ENCODE data around the gene GMFB. TPM values are rescaled to one million over a fixed set of nuclear protein-coding genes. Genes with fewer than 3 reads are reported as not detected.
"Not testable (repeated sequence)": the region's sequence is repeated elsewhere in the genome, so short reads cannot be mapped to it uniquely, and the experiment has no call there.

GMFB gene
- total RNA-seq, 2 donors from 2014 or later: 21.4 to 29.0 TPM

- no peaks in the 10 kb centered on the region for H3K36me3 Mint-ChIP-seq
- DNase-seq (ENCODE audit: low spot score in 2 of 2): no peak
- H3K27ac Mint-ChIP-seq: no peak overlapping the region
- ATAC-seq: no peak
- no peaks in the 10 kb centered on the region for H3K9me3 Mint-ChIP-seq
These were observed 36.8 kb downstream of the GMFB start for GRCh38 chr14:54451961-54452360.

GRCh38 chr14:54451121-54451601 is 37.6 kb downstream of the GMFB start:
- Mint-ChIP-seq H3K27ac (no peak overlapping the region), H3K36me3 (no peaks in the 10 kb centered on the region), H3K9me3 (no peaks in the 10 kb centered on the region)
- no peak for DNase-seq (ENCODE audit: low spot score in 2 of 2)
- ATAC-seq: no peak

GRCh38 chr14:54450535-54450934 is 38.2 kb downstream of the GMFB start:
- H3K27ac Mint-ChIP-seq: no peak overlapping the region
- ATAC-seq: peak; percentile 75 to 78
- DNase-seq (ENCODE audit: low spot score in 2 of 2): no peak
- H3K9me3 Mint-ChIP-seq: no peaks in the 10 kb centered on the region
- no peaks in the 10 kb centered on the region for H3K36me3 Mint-ChIP-seq

DNA sequence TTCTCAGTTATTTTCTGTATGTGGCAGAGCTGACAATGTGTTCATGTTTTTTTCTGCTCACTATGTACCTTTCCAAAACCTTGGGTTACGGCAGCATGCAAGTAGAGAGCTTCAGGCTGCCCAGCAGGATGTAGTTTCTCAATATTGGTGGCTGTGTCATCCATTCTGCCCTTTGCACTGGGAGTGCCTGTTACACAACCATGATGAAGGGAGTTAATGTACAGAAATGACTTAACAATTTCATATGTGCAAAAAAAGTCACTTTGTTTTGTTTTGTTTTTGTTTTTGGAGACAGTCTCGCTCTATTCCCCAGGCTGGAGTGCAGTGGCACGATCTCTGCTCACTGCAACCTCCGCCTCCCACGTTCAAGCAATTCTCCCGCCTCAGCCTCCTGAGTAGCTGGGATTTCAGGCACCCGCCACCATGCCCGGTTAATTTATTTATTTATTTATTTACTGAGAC is 41.5 kb downstream of the GMFB start:
- Mint-ChIP-seq H3K27ac (no peak overlapping the region), H3K9me3 (no peaks in the 10 kb centered on the region), H3K36me3 (no peaks in the 10 kb centered on the region)
- DNase-seq (ENCODE audit: low spot score in 2 of 2) (no peak), ATAC-seq (peak; percentile 50 to 64)

DNA sequence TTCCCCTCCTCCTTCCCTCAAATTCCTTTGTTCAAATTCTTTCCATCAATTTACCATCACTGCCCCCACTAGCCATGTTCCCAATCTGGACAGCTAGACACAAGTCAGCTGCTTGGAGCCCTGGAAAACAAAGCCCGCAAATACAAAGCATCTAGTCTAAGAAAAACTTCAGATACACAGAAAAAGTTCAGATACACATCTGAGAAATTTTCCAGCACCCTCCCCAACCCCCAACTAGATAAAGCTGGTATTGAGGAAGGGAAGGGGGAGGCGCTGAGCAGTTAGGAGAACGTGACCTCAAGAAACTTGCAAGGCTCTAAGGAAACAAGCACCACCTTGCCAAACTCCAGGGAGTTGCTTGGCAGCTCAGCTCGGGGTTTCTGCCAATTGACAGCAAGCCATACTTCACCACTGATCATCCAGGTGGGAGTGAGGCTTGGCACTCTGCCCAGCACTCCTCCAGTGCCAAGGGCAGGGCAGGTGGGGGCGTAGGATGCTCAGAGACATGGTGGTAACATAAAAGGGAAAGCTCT is 42.6 kb downstream of the GMFB start:
- no peak for ATAC-seq
- Mint-ChIP-seq H3K36me3 (peaks cover 0 to 4% of the 10 kb centered on the region in 2 donors), H3K9me3 (no peaks in the 10 kb centered on the region), H3K27ac (no peak overlapping the region)
- no peak for DNase-seq (ENCODE audit: low spot score in 2 of 2)

DNA sequence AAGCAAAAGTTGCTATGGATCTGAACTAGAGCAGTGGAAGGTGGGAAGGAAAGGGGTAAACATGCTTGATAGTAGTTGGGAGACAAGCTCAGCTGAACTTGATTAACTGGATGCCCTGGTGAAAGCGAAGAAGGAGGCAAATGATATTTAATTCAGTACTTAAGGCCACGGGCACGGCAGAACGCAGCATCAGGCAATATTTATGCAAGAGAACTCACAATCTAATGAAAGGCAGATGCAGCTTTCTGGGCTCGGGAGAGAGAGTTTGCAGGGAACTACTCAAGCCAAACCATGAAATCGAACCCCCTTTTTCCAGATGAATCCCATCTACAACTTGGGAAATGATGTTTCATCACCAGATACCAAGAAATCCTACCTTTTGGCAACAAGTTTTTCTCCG is 44.1 kb downstream of the GMFB start:
- Mint-ChIP-seq H3K9me3 (no peaks in the 10 kb centered on the region), H3K36me3 (peaks cover 10 to 11% of the 10 kb centered on the region in 2 donors), H3K27ac (no peak overlapping the region)
- DNase-seq (ENCODE audit: low spot score in 2 of 2) (no peak), ATAC-seq (no peak)

GRCh38 chr14:54443981-54444380 is 44.8 kb downstream of the GMFB start:
- ATAC-seq: no peak
- no peak overlapping the region for H3K27ac Mint-ChIP-seq
- DNase-seq (ENCODE audit: low spot score in 2 of 2): no peak
- H3K9me3 Mint-ChIP-seq: no peaks in the 10 kb centered on the region
- H3K36me3 Mint-ChIP-seq: peaks cover 10 to 11% of the 10 kb centered on the region in 2 donors

DNA sequence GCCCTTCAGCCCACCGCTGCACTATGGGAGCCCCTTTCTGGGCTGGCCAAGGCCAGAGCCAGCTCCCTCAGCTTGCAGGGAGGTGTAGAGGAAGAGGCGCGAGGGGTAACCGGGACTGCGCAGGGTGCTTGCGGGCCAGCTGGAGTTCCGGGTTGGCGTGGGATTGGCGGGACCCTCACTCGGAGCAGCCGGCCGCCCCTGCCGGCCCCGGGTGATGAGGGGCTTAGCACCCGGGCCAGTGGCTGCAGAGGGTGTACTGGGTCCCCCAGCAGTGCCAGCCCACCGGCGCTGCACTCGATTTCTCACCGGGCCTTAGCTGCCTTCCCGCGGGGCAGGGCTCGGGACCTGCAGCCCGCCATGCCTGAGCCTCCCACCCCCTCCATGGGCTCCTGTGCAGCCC is 45.8 kb downstream of the GMFB start:
- DNase-seq (ENCODE audit: low spot score in 2 of 2); ATAC-seq; H3K27ac Mint-ChIP-seq; H3K9me3 Mint-ChIP-seq: not testable (repeated sequence)
- peaks cover 11 to 17% of the 10 kb centered on the region in 2 donors for H3K36me3 Mint-ChIP-seq

GRCh38 chr14:54440873-54441868 is 47.6 kb downstream of the GMFB start, which contains the start of gene CNIH1:
TSS of gene CNIH1 (minus strand) at chr14:54441374. CDS start at chr14:54441327, 47 bp downstream.
- peak within 1 kb of the TSS; percentile 94 to 97 for H3K27ac Mint-ChIP-seq
- no peaks in the 10 kb centered on the region for H3K9me3 Mint-ChIP-seq
- H3K36me3 Mint-ChIP-seq: peaks cover 18 to 26% of the 10 kb centered on the region in 2 donors
- peak; percentile 95 to 96 for ATAC-seq
- peak; percentile 94 to 97 for DNase-seq (ENCODE audit: low spot score in 2 of 2)

- Mint-ChIP-seq H3K9me3 (no peaks in the 10 kb centered on the region), H3K36me3 (peaks cover 23 to 31% of the 10 kb centered on the region in 2 donors), H3K27ac (peak overlapping the region; percentile 92 to 94)
- no peak for ATAC-seq
- no peak for DNase-seq (ENCODE audit: low spot score in 2 of 2)
These were observed 48.3 kb downstream of the GMFB start for GRCh38 chr14:54440476-54440872.

DNA sequence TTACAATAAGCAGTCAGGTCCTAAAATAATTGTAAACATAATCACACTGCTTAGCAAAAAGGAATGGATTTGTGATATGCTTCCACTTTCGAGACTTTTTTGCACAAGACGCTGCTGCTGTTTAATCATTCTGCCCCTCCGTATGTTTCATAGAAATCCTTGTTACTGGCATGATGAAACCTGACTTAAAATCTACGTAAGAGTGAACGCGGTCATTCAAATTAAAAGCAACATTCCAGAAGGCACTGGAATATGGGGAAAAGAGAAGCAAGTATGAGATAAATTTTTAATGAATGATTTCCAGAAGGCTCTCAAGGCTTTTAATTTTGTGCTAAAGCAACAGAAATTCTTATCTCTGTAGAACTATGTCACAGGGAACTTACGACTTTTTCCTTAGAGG is 48.7 kb downstream of the GMFB start:
- DNase-seq (ENCODE audit: low spot score in 2 of 2): no peak
- no peak for ATAC-seq
- H3K36me3 Mint-ChIP-seq: peaks cover 24 to 33% of the 10 kb centered on the region in 2 donors
- peak overlapping the region; percentile 92 to 94 for H3K27ac Mint-ChIP-seq
- H3K9me3 Mint-ChIP-seq: no peaks in the 10 kb centered on the region

GRCh38 chr14:54438703-54439102 is 50.1 kb downstream of the GMFB start:
- no peaks in the 10 kb centered on the region for H3K9me3 Mint-ChIP-seq
- no peak overlapping the region for H3K27ac Mint-ChIP-seq
- DNase-seq (ENCODE audit: low spot score in 2 of 2): no peak
- no peak for ATAC-seq
- H3K36me3 Mint-ChIP-seq: peaks cover 28 to 46% of the 10 kb centered on the region in 2 donors

- H3K27ac Mint-ChIP-seq; DNase-seq (ENCODE audit: low spot score in 2 of 2); H3K9me3 Mint-ChIP-seq; ATAC-seq: not testable (repeated sequence)
- H3K36me3 Mint-ChIP-seq: peaks cover 28 to 48% of the 10 kb centered on the region in 2 donors
These were observed 50.8 kb downstream of the GMFB start for GRCh38 chr14:54437954-54438353.

DNA sequence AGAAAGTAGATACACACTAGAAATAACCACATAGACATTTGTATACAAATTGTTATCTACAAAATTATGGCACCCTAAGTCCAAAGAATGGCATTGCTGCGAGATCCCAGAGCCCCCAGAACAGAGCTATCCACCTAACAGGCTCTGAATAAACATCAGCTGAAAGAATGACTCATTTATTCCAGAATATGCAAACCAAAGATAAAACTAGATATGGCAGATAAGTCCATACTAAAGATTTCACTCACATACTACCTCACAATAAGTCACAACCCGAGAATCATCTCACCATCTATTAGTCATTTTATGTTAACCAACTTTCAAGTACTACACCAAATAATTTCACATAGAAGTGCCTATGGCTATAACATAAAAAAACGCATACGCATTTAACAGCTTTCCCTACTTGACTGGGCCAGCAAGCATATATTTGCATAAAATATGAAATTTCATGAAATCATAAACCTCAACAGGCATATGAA is 53.2 kb downstream of the GMFB start:
- peak in 1 of 2 donors; percentile 21 for DNase-seq (ENCODE audit: low spot score in 2 of 2)
- ATAC-seq: peak; percentile 97 to 98
- Mint-ChIP-seq H3K27ac (peak overlapping the region; percentile 86 to 93), H3K9me3 (no peaks in the 10 kb centered on the region), H3K36me3 (peaks cover 23 to 55% of the 10 kb centered on the region in 2 donors)

DNA sequence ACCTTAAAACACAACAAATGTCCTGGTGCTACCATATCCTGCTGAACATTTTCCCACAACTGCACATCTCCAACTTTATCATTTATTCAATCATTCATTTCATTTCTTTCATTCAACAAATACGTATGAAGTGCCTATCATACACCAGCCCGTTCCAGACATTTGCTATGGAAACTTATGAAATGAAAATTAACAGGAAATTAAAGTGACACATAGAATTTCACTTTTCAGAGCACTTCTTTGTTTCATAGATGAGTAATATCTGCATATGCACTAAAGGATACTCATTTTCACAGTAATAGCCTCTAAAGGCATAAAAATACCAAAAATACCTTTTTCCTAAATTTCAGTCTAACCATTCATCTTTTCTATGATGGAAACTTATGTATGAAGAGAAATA is 60.3 kb downstream of the GMFB start:
- peak overlapping the region; percentile 50 to 60 for H3K27ac Mint-ChIP-seq
- DNase-seq (ENCODE audit: low spot score in 2 of 2) (no peak), ATAC-seq (peak; percentile 78 to 86)
- peaks cover 6 to 44% of the 10 kb centered on the region in 2 donors for H3K36me3 Mint-ChIP-seq
- no peaks in the 10 kb centered on the region for H3K9me3 Mint-ChIP-seq

DNA sequence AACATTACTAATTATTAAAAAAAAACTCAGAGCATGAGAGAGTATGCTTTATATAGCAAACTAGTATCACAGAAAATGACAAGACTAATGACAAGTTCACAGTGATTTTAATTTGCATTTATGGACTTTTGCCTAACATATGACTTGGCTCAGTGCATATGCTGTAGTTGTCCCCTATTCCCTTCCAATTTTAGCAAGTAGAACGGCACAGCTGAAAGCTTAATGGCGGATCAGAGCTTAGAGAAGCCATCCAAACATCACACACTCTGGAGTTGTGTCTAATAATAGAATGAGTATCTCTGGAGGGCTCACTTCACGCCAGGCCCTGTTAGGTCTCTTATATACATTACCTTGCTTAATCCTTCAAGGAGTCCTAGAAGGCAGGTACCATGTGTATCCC is 60.9 kb downstream of the GMFB start:
- H3K36me3 Mint-ChIP-seq: peaks cover 6 to 44% of the 10 kb centered on the region in 2 donors
- DNase-seq (ENCODE audit: low spot score in 2 of 2) (no peak), ATAC-seq (no peak)
- no peaks in the 10 kb centered on the region for H3K9me3 Mint-ChIP-seq
- H3K27ac Mint-ChIP-seq: peak overlapping the region in 1 of 2 donors; percentile 60
